GM23248 (cell line): ENCODE data around the gene ARFGAP3.

Experiments used
- EZH2 ChIP-seq: fragments of 200-600 bp; sonication (generic); IDR thresholded peaks from 2 replicates; pipeline ENCODE4 v1.6.1; 2018; ENCODE audit warnings: antibody characterized with exemption, mild to moderate bottlenecking; ENCODE audit not compliant: insufficient read depth, poor library complexity, severe bottlenecking
- EZH2phosphoT487 ChIP-seq: fragments of 200-600 bp; sonication (generic); IDR thresholded peaks from 2 replicates; pipeline ENCODE4 v1.6.1; 2018; ENCODE audit warnings: antibody characterized with exemption, moderate library complexity, mild to moderate bottlenecking, low read depth; ENCODE audit not compliant: insufficient read depth

DNA sequence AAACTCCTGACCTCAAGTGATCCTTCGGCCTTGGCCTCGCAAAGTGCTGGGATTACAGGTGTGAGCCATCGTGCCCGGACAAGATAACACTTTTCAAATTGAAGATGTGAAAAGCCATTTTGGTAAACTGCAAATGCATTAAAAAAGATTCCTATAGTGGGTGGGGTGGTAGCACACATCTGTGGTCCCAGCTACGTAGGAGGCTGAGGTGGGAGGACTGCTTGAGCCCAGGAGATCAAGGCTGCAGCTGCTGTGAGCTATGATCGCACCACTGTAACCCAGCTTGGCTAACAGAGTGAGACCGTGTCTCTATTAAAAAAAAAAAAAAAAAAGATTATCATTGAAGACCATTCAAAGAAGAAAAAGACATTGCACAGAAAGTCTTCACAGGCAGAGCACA is 16.9 kb upstream of the ARFGAP3 start:
- TF ChIP-seq EZH2 (no peak), EZH2phosphoT487 (no peak)
